ENCODE measurements around the gene USH1G. TPM values are rescaled to one million over a fixed set of nuclear protein-coding genes. Genes with fewer than 3 reads are reported as not detected.

The USH1G gene
- total RNA-seq, 2 donors from 2014 or later, result 1.1 TPM; not detected in 1

GRCh38 chr17:74923538-74924249, 639 bp upstream of the USH1G start:
- peaks cover 7% of the 10 kb centered on the region for H3K4me1 ChIP-seq (replicated peaks)
- no peaks in the 10 kb centered on the region for H3K9me3 ChIP-seq
- intact Hi-C loops (cut with DNase I), result no loop called here
- DNase-seq (ENCODE audit: low spot score), result peak; percentile 44
- no peak overlapping the region for H3K27ac ChIP-seq
- WGBS, result 3% methylated on average over 42 of the region's 59 CpGs
- H3K4me3 ChIP-seq, result peak overlapping the region; percentile 15 to 27
- no peaks in the 10 kb centered on the region for H3K36me3 ChIP-seq
- TF ChIP-seq POLR2A (IDR thresholded peaks at IDR 0.05) (no peak), CTCF (IDR thresholded peaks at IDR 0.05) (peak; percentile 60 to 69 (median 67)), POLR2AphosphoS5 (IDR thresholded peaks at IDR 0.05) (no peak)
- H3K27me3 ChIP-seq (replicated peaks; ENCODE audit: insufficient read depth), result peaks cover 22% of the 10 kb centered on the region

- no peak overlapping the region for H3K27ac ChIP-seq
- whole genome bisulfite sequencing, result 68% methylated on average over 6 of the region's 6 CpGs
- no peaks in the 10 kb centered on the region for H3K9me3 ChIP-seq
- peaks cover 7% of the 10 kb centered on the region for H3K4me1 ChIP-seq (replicated peaks)
- intact Hi-C loops (cut with DNase I), result no loop called here
- H3K36me3 ChIP-seq, result no peaks in the 10 kb centered on the region
- no peak for DNase-seq (ENCODE audit: low spot score)
- no peak for TF ChIP-seq CTCF (IDR thresholded peaks at IDR 0.05)
- no peak for TF ChIP-seq POLR2AphosphoS5 (IDR thresholded peaks at IDR 0.05)
- TF ChIP-seq POLR2A (IDR thresholded peaks at IDR 0.05), result no peak
- peaks cover 22% of the 10 kb centered on the region for H3K27me3 ChIP-seq (replicated peaks; ENCODE audit: insufficient read depth)
- H3K4me3 ChIP-seq, result no peak overlapping the region
These were observed 883 bp downstream of the USH1G start for GRCh38 chr17:74922172-74922571.

GRCh38 chr17:74921769-74922168, 1.3 kb downstream of the USH1G start:
- 88% methylated on average over 2 of the region's 2 CpGs for WGBS

GRCh38 chr17:74921026-74921681, 1.9 kb downstream of the USH1G start:
- Histone ChIP-seq H3K9me3 (no peaks in the 10 kb centered on the region), H3K27ac (no peak overlapping the region), H3K4me1 (replicated peaks) (peaks cover 7% of the 10 kb centered on the region), H3K4me3 (no peak overlapping the region), H3K27me3 (replicated peaks; ENCODE audit: insufficient read depth) (peaks cover 22% of the 10 kb centered on the region), H3K36me3 (no peaks in the 10 kb centered on the region)
- TF ChIP-seq POLR2AphosphoS5 (IDR thresholded peaks at IDR 0.05) (no peak), POLR2A (IDR thresholded peaks at IDR 0.05) (no peak)
- 30% methylated on average over 19 of the region's 19 CpGs for WGBS
- no peak for DNase-seq (ENCODE audit: low spot score)
- intact Hi-C loops (cut with DNase I), result no loop called here

More at GRCh38 chr17:74921769-74922168, 1.3 kb downstream of the USH1G start:
- H3K4me3 ChIP-seq, result no peak overlapping the region
- H3K4me1 ChIP-seq (replicated peaks), result peaks cover 7% of the 10 kb centered on the region
- no peaks in the 10 kb centered on the region for H3K36me3 ChIP-seq
- no peaks in the 10 kb centered on the region for H3K9me3 ChIP-seq
- intact Hi-C loops (cut with DNase I), result no loop called here
- TF ChIP-seq POLR2AphosphoS5 (IDR thresholded peaks at IDR 0.05) (no peak), CTCF (IDR thresholded peaks at IDR 0.05) (no peak), POLR2A (IDR thresholded peaks at IDR 0.05) (no peak)
- H3K27me3 ChIP-seq (replicated peaks; ENCODE audit: insufficient read depth), result peaks cover 22% of the 10 kb centered on the region
- H3K27ac ChIP-seq, result no peak overlapping the region
- no peak for DNase-seq (ENCODE audit: low spot score)

- Histone ChIP-seq H3K36me3 (no peaks in the 10 kb centered on the region), H3K9me3 (no peaks in the 10 kb centered on the region), H3K27me3 (replicated peaks; ENCODE audit: insufficient read depth) (peaks cover 20% of the 10 kb centered on the region), H3K4me1 (replicated peaks) (peaks cover 7% of the 10 kb centered on the region), H3K27ac (no peak overlapping the region), H3K4me3 (no peak overlapping the region)
- 47% methylated on average over 6 of the region's 6 CpGs for WGBS
- intact Hi-C loops (cut with DNase I), result no loop called here
- TF ChIP-seq POLR2AphosphoS5 (IDR thresholded peaks at IDR 0.05) (no peak), CTCF (IDR thresholded peaks at IDR 0.05) (no peak), POLR2A (IDR thresholded peaks at IDR 0.05) (no peak)
- DNase-seq (ENCODE audit: low spot score), result no peak
These were observed 2.4 kb downstream of the USH1G start for GRCh38 chr17:74920642-74921025.
